Measurements from ENCODE around the gene ZKSCAN7.
"Not testable (repeated sequence)": the region's sequence is repeated elsewhere in the genome, so short reads cannot be mapped to it uniquely, and the experiment has no call there.

ZKSCAN7 gene

DNA sequence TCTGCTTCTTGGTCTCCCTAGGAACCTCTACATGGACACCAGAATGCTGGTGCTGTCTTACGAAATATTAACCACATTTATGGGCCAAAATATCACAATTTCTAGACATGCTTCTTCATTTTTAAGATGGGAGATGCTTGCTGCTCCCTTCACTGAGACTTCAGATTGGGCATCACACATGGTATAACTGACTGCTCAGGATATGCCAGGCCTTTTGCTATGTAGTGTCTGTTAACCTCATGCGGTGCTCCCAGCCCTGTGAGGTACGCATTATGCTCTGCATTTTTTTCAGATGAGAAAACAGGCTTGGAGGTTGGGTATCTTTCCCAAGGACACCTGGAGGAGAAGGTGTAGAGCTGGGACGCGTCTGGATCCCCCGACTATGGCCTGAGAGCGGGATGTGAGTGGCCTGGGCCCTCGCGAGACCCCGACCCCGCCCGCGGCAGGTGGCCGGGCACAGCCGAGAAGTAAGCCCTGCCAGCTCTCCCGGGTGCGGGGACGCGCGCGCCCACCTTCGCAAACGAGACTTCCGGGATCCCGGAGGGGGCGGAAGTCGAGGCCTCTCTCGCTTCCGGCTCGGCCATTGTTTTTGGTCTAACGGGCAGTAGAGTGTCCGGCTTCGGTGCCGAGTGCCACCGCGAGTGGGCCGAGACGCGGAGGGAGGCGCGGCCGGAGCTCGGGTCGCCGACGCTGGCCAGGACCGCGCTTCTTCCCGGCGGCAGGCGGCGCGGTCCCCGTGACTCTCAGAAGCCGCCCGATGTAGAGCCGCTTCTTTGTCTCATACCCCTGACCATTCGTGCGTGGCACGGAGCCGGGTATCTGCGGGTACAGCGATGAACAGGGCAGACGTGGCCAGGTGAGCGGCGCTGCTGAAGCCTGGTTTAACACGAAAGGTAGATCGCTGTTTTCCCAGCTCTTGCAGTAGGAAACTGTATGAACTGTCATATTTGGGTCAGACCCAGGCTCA is at the start of gene ZKSCAN7:
ZKSCAN7 (plus strand) TSS at position 568 of the 967 bp plus-strand sequence. CDS start 1,855 bp downstream, outside the sequence.
- DNase-seq, result peak; percentile 68

- no peak for DNase-seq
Observed at GRCh38 chr3:44506556-44506955, 48.4 kb upstream of the ZKSCAN7 start.

GRCh38 chr3:44506961-44507360 is 48.0 kb upstream of the ZKSCAN7 start:
- DNase-seq, result no peak

GRCh38 chr3:44509393-44509921 is 45.5 kb upstream of the ZKSCAN7 start:
- no peak for DNase-seq

- peak; percentile 22 for DNase-seq
Observed at GRCh38 chr3:44510000-44510368, 45.0 kb upstream of the ZKSCAN7 start.

DNA sequence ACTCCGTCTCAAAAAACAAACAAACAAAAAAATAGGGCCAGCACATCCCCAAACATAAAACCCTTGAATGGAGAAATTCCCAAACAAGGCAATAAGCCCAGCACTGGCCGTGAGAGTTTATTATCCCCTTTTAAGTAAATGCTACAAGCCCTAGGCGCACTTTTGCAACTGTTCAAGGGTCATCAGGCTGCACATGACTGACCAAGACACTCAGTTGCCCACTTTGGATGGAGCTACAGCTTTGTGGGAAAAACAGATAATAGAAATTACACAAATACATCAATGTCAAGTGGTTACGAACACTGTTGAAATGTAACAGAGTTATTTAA is 43.8 kb upstream of the ZKSCAN7 start:
- no peak for DNase-seq

DNA sequence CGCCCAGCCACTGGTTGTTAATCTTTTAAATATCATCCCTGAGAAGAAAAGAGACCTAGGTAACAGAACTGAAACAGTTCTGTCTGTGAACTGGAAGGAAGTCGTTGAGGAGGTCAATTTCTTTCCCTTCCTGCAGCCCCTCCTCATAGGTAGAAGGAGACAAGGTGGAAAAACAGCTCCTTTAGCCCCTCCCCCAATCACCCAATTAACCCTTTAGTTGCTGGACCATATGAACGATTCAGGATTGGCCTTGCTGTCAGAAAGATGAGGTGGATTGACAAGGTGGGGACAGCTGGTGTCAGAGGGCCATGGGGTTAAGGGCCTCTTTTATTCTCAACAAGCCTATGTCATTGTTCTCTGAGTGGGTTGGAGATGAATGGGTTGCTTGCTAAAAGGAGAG is 41.5 kb upstream of the ZKSCAN7 start:
- no peak for DNase-seq

- no peak for DNase-seq
Observed at GRCh38 chr3:44516230-44516629, 38.8 kb upstream of the ZKSCAN7 start.

- no peak for DNase-seq
Observed at GRCh38 chr3:44518782-44519156, 36.2 kb upstream of the ZKSCAN7 start.

DNA sequence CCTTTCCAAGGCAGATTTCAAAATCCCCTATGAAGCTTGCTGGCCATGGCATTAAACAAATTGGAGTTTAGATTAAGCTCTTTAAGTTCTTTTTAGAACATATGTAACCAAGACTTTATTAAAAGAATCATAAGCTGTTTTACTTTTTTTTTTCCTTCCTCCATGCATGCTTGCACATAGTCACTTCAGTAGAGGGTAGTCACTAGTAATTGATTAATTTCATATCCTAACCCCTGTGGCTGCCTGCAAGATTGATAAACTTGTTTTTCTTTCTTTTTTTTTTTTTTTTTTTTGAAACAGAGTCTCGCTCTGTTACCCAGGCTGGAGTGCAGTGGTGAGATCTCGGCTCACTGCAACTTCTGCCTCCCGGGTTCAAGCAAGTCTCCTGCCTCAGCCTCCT is 33.3 kb upstream of the ZKSCAN7 start:
- no peak for DNase-seq

DNA sequence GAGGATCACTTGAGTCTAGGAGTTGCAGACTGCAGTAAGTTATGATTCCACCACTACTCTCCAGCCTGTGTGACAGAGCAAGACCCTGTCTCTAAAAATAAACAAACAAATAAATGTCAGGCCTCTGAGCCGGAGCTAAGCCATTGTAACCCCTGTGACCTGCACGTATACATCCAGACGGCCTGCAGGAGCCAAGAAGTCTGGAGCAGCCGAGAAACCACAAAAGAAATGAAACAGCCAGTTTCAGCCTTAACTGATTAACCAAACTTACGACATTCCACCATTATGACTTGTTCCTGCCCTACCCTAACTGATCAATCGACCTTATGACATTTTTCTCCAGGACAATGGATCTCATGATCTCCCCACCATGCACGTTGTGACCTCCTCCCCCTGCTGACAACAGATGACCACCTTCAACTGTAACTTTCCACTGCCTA is 32.5 kb upstream of the ZKSCAN7 start:
- no peak for DNase-seq

GRCh38 chr3:44525060-44525459 is 29.9 kb upstream of the ZKSCAN7 start:
- no peak for DNase-seq

GRCh38 chr3:44529927-44530326 is 25.1 kb upstream of the ZKSCAN7 start:
- DNase-seq, result no peak

- no peak for DNase-seq
Observed at GRCh38 chr3:44530911-44531310, 24.1 kb upstream of the ZKSCAN7 start.

DNA sequence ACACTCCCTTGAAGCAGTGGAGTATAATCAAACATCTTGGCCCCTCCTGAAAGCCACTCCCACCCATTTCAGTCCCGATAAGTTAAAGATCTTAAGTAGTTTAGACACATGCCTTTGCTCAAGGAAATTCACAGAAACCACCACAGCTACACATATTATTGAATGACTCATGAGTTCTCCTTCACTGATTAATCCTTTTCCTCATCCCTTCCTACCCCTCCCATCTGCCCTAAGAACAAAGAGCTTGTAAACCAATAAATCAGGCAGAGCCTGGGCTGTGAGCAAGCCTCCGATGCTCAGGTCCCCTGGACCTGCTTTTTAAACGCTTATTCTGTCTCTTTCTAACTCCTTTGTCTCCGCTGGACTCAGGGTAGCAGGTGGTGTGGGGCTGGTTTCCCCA is 20.3 kb upstream of the ZKSCAN7 start:
- peak; percentile 85 for DNase-seq

DNA sequence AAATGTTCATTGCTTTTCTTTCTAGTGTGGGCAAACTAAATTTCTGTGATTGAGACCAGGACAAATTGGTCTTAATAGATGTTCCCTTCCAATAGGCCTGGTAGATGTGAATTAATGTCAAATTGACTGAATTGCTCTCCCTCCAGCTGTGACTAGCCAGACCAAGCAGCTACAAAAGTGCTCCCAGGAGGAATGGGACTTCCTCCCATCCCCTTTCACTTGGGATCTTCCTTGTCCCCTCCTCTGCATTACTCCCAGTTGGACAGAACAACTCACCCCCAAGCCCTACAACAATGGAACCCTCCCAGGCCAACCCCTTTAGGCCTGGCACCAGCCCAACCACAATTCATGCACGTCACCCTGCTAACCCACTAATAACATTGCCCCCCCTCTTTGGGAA is 19.6 kb upstream of the ZKSCAN7 start:
- no peak for DNase-seq

DNA sequence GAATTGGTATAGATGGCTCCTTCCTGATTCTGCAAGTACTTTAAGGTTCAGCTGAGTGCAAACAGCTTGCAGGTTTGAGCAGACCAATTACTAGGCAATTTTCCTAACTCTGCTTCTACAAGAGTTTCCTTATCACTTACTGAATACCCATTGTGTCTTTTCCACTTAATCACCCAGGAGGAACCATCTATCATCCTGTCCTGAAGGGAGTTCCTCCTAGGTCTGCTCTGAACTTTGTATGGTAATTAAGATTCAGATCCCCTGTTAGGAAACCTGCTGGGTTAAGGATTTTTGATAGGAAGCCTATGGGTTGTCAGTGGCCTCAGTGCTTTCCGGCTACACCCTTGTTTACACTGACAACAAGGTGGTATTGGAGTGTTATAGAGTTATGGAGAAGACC is 10.2 kb upstream of the ZKSCAN7 start:
- not testable (repeated sequence) for DNase-seq

DNA sequence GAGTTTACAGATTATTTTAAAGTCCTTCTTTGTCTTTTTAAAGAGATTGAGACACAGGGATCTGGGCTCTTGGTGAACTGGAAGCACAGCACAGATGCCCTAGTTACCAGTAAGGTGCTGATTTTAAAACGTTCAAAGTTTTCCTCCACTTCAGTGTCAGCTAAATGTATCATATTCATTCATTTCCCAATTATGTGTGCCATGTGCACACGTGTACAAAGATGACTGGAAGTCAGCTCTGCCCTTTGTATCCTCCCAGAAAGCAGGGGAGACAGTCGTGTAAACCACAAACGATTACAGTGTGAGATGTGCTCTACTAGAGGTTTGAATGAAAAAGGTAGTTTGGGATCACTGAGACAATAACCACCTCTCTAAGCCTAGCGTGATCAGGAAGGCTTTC is 730 bp downstream of the ZKSCAN7 start:
- DNase-seq, result peak; percentile 34

- DNase-seq, result no peak
Observed at GRCh38 chr3:44557074-44557473, 2.1 kb downstream of the ZKSCAN7 start.

DNA sequence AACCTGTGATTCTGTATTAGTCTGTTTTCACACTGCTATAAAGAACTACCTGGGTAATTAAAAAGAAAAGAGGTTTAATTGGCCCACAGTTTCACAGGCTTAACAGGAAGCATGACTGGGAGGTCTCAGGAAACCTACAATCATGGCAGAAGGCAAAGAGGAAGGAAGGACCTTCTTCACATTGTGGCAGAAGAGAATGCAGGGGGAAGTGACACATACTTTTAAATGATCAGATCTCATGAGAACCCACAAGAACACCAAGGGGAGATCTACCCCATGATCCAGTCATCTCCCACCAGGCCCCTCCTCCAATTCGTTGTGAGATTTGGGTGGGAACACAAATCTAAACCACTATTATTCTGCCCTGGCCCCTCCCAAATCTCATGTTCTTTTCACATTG is 6.1 kb downstream of the ZKSCAN7 start:
- DNase-seq, result no peak

- no peak for DNase-seq
Observed at GRCh38 chr3:44562147-44562546, 7.2 kb downstream of the ZKSCAN7 start.

DNA sequence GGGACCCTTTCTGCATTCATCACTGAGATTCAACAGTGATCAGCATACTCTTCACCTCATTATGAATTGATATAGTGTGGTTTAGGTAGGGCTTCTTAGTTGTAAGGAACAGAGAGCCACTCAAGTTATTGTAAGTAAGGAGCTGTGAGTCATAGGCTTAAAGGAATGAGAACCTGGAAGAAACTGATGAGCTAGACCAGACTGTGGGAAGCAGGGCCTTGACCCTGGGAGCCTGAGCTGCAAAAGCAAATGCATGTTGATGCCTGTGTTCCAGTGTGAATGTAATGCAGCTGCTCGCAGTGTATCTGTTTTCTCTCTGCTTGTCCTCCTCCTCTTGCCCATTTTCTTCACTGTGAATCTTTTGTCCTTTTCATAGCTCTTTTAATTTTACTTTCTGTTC is 13.6 kb downstream of the ZKSCAN7 start:
- DNase-seq, result no peak

- no peak for DNase-seq
Observed at GRCh38 chr3:44571024-44571423, 16.0 kb downstream of the ZKSCAN7 start.

DNA sequence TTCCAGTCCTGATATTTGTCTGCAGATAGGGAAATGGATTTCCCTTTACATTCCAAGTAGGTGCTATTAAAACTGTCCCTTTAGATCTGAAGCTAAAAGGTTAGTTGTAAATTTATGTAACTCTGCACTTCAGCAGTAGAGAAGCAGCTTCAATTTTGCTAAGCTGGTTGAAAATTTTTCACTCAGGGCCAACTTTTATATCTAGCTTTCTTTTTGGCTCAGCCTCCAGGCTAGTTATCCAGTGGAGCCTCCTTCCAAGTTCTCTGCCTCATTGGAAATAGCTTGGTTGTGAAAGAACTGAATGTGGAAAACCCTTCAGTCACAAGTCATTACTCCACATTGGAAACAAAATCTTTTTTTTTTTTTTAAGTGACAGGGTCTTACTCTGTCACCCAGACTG is 21.6 kb downstream of the ZKSCAN7 start:
- no peak for DNase-seq

Measured in kidney glomerular epithelial cell (primary cell).